Testis (tissue), 3 donors: ENCODE measurements around the gene IL6. TPM values are rescaled to one million over a fixed set of nuclear protein-coding genes. Genes with fewer than 3 reads are reported as not detected.
"Not testable (repeated sequence)": the region's sequence is repeated elsewhere in the genome, so short reads cannot be mapped to it uniquely, and the experiment has no call there.

ENCODE experiments used
- DNase-seq: peaks from one replicate; pipeline ENCODE4 v3.0.0-alpha.2; 2019
- H3K27ac ChIP-seq, 2 donors: fragments of 200-600 bp; sonication (generic); one replicate each; pipeline ENCODE4 v1.5.1; 2019
- H3K27me3 ChIP-seq: fragments of 200-600 bp; sonication (generic); one replicate; pipeline ENCODE4 v1.5.1; 2019
- H3K36me3 ChIP-seq: fragments of 200-600 bp; sonication (generic); one replicate; pipeline ENCODE4 v1.5.1; 2017; ENCODE audit warnings: low read depth; ENCODE audit errors: missing control alignments
- H3K4me1 ChIP-seq: fragments of 200-600 bp; sonication (generic); one replicate; pipeline ENCODE4 v1.5.1; 2019
- H3K4me3 ChIP-seq, 2 donors: fragments of 200-600 bp; sonication (generic); one replicate each; pipeline ENCODE4 v1.5.1; 2017 to 2019
- H3K9me3 ChIP-seq: fragments of 200-600 bp; sonication (generic); one replicate; pipeline ENCODE4 v1.5.1; 2017
- CTCF ChIP-seq, 3 experiments: fragments of 450-650 bp in 2 of 3; fragments of 200-600 bp in 1 of 3; sonication (generic) in 1 of 3; IDR thresholded peaks; one replicate each; pipeline ENCODE4 v1.5.1; 2016 to 2019; ENCODE audit warnings: antibody characterized with exemption in 3 of 3, mild to moderate bottlenecking in 2 of 3, moderate library complexity in 1 of 3
- POLR2A ChIP-seq: fragments of 450-650 bp; IDR thresholded peaks from one replicate; pipeline ENCODE4 v1.6.1; 2017; ENCODE audit warnings: antibody characterized with exemption, mild to moderate bottlenecking, moderate library complexity
- WGBS, 2 donors: methylation state at CpG; one replicate each; pipeline ENCODE4 v1.1.5; 2018; 5-methylcytosine and 5-hydroxymethylcytosine counted together
- intact Hi-C: fragments of 100-400 bp; cut with DNase I; formaldehyde crosslinking; loops from one replicate; pipeline ENCODE4 v1.15.1; 2023; ENCODE audit warnings: low total_unique reads
- polyA plus RNA-seq: library from polyadenylated mRNA; stranded (reverse); fragments of 350-450 nt; fragmentation: Illumina TruSeq; extraction: RNeasy Lipid Tissue Mini Kit (QIAGEN cat#74804); gene quantifications from one replicate; pipeline ENCODE4 v1.2.3, GENCODE V29; 2014; ENCODE audit warnings: low read depth, low replicate concordance; ENCODE audit not compliant: insufficient read depth
- total RNA-seq, 2 donors: library from RNA; depleted of rRNA; stranded (reverse); fragments of >200 nt; gene quantifications; one replicate each; pipeline ENCODE4 v1.2.3, GENCODE V29; 2016

IL6 gene
- total and polyA plus RNA-seq, 3 donors from 2014 or later = 0.47 TPM; not detected in 2

GRCh38 chr7:22681852-22682657 is 44.9 kb upstream of the IL6 start:
- Histone ChIP-seq H3K4me3 (no peak overlapping the region), H3K27me3 (no peaks in the 10 kb centered on the region), H3K4me1 (no peaks in the 10 kb centered on the region), H3K36me3 (no peaks in the 10 kb centered on the region), H3K9me3 (no peaks in the 10 kb centered on the region), H3K27ac (no peak overlapping the region)
- TF ChIP-seq CTCF (IDR thresholded peaks at IDR 0.05) (no peak), POLR2A (no peak)
- 89 to 92% methylated on average over 4 of the region's 4 CpGs for WGBS, 2 donors
- intact Hi-C loops = no loop called here
- DNase-seq = no peak

DNA sequence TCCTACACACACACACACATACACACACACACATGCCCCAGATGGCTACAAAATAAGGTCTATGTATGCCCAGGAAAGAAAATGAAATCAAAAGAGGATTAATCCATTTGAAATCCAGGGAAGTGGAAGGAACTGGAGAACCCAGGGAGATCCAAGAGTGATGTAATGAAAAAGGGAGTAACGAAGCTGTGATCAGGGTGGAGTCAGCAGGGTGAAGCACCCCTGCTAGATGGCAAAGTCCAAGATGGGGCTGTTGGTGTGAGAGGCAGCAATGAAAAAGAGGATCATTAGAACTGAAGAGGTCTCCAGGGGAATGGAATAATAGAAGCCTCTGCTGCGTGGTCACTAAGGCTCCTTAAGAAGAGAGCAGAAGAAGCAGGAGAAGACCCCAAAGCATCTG is 43.6 kb upstream of the IL6 start:
- H3K9me3 ChIP-seq = no peaks in the 10 kb centered on the region
- H3K4me1 ChIP-seq = no peaks in the 10 kb centered on the region
- no peaks in the 10 kb centered on the region for H3K27me3 ChIP-seq
- TF ChIP-seq POLR2A (no peak), CTCF (IDR thresholded peaks at IDR 0.05) (no peak)
- no peak overlapping the region for H3K4me3 ChIP-seq
- intact Hi-C loops = no loop called here
- WGBS, 2 donors = 80 to 85% methylated on average over 2 of the region's 2 CpGs
- DNase-seq = no peak
- H3K27ac ChIP-seq = no peak overlapping the region
- H3K36me3 ChIP-seq = no peaks in the 10 kb centered on the region

- DNase-seq = no peak
- TF ChIP-seq CTCF (IDR thresholded peaks at IDR 0.05) = no peak
- TF ChIP-seq POLR2A = no peak
- H3K36me3 ChIP-seq = no peaks in the 10 kb centered on the region
- H3K4me3 ChIP-seq = no peak overlapping the region
- no peaks in the 10 kb centered on the region for H3K9me3 ChIP-seq
- intact Hi-C loops = no loop called here
- H3K4me1 ChIP-seq = no peaks in the 10 kb centered on the region
- H3K27me3 ChIP-seq = no peaks in the 10 kb centered on the region
- no peak overlapping the region for H3K27ac ChIP-seq
Measured at GRCh38 chr7:22686620-22687019, 40.4 kb upstream of the IL6 start.

DNA sequence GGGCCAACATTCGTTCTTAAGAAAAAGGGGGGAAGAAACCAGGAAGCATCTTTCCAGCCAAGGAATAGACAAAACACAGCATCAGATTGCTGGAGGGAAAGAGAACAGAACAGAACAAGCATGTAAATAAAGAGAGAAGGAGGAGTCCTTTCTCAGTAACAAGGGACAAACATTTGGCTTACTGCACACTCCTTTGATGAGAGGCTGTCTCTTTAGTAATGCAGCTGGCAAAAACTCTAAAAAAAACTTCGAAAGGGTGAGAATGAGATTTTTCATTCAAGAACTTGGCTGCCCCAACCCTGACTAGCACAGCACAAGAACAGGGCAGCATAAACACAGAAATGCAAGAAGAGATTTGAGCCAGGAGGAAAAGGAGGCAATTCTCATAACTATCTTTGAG is 38.9 kb upstream of the IL6 start:
- no peak overlapping the region for H3K27ac ChIP-seq
- no peak for TF ChIP-seq CTCF (IDR thresholded peaks at IDR 0.05)
- TF ChIP-seq POLR2A = no peak
- no peaks in the 10 kb centered on the region for H3K36me3 ChIP-seq
- no peak overlapping the region for H3K4me3 ChIP-seq
- DNase-seq = no peak
- H3K27me3 ChIP-seq = no peaks in the 10 kb centered on the region
- intact Hi-C loops = no loop called here
- H3K9me3 ChIP-seq = no peaks in the 10 kb centered on the region
- WGBS, 2 donors = 46 to 48% methylated on average over 2 of the region's 2 CpGs
- H3K4me1 ChIP-seq = no peaks in the 10 kb centered on the region

DNA sequence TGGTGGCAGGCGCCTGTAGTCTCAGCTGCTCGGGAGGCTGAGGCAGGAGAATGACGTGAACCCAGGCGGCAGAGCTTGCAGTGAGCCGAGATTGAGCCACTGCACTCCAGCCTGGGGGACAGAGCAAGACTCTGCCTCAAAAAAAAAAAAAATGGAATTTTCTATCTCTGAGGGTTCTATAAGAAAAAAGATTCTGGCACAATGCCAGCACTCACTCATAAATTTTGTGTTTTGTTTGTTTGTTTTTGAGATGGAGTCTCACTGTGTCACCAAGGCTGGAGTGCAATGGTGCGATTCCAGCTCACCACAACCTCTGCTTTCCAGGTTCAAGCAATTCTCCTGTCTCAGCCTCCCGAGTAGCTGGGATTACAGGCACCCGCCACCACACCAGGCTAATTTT is 38.1 kb upstream of the IL6 start:
- H3K4me3 ChIP-seq, DNase-seq, H3K27ac ChIP-seq, H3K36me3 ChIP-seq, H3K4me1 ChIP-seq, H3K9me3 ChIP-seq, H3K27me3 ChIP-seq, intact Hi-C loops: not testable (repeated sequence)
- WGBS, 2 donors = 74 to 98% methylated on average over 8 of the region's 8 CpGs
